CD4-positive, alpha-beta memory T cell (primary cell): ENCODE results near the gene MPP3. TPM values are rescaled to one million over a fixed set of nuclear protein-coding genes. Genes with fewer than 3 reads are reported as not detected.

Source experiments
- CTCF ChIA-PET: fragments of 350-600 bp; sonication (Branson Sonifier 250); formaldehyde crosslinking; loops from one replicate; lab custom pipeline; 2021; ENCODE audit warnings: inconsistent platforms; ENCODE audit not compliant: partially characterized antibody; lab: Charles Lee
- POLR2A ChIA-PET: fragments of 350-600 bp; sonication (Branson Sonifier 250); formaldehyde crosslinking; loops from one replicate; lab custom pipeline; 2021; ENCODE audit not compliant: partially characterized antibody; lab: Charles Lee
- DNase-seq, 5 donors: peaks; one replicate each; pipeline versions ENCODE4 v3.0.0 to v3.0.0-alpha.2; 2020 to 2022; ENCODE audit warnings: mixed read lengths in 1 of 5
- H3K27ac ChIP-seq: one replicate; pipeline ENCODE4 v1.7.0; 2013; ENCODE audit warnings: low read depth, low read length
- H3K27me3 ChIP-seq: 2 replicates; pipeline ENCODE4 v1.7.0; 2013; ENCODE audit warnings: mild to moderate bottlenecking, low read length, moderate library complexity; ENCODE audit not compliant: insufficient read depth
- H3K36me3 ChIP-seq: 2 replicates; pipeline ENCODE4 v1.7.0; 2013; ENCODE audit warnings: mild to moderate bottlenecking, low read length, moderate library complexity; ENCODE audit not compliant: insufficient read depth
- H3K4me1 ChIP-seq: 2 replicates; pipeline ENCODE4 v1.7.0; 2013; ENCODE audit warnings: mild to moderate bottlenecking, low read length, moderate library complexity; ENCODE audit not compliant: insufficient read depth
- H3K4me3 ChIP-seq, 2 donors: one replicate each; pipeline ENCODE4 v1.7.0; 2013; ENCODE audit warnings: low read length in 2 of 2, mild to moderate bottlenecking in 1 of 2
- H3K9me3 ChIP-seq, 2 donors: one replicate each; pipeline ENCODE4 v1.7.0; 2013; ENCODE audit warnings: low read length in 2 of 2, control low read depth in 1 of 2; ENCODE audit not compliant: control insufficient read depth in 1 of 2
- H3K27ac Mint-ChIP-seq, 7 donors: one replicate each; pipeline ENCODE4 v1.8.0; 2020 to 2021; ENCODE audit warnings: mixed read lengths in 7 of 7, mild to moderate bottlenecking in 6 of 7, inconsistent platforms in 3 of 7, moderate library complexity in 3 of 7
- H3K27me3 Mint-ChIP-seq, 2 donors: one replicate each; pipeline ENCODE4 v1.8.0; 2020 to 2021; ENCODE audit warnings: mixed read lengths in 2 of 2
- H3K36me3 Mint-ChIP-seq, 2 donors: one replicate each; pipeline ENCODE4 v1.8.0; 2020 to 2021; ENCODE audit warnings: mixed read lengths in 2 of 2, inconsistent platforms in 1 of 2, mild to moderate bottlenecking in 1 of 2
- H3K4me1 Mint-ChIP-seq, 4 donors: one replicate each; pipeline ENCODE4 v1.8.0; 2020 to 2021; ENCODE audit warnings: mixed read lengths in 4 of 4, mild to moderate bottlenecking in 1 of 4
- H3K4me3 Mint-ChIP-seq, 8 donors: one replicate each; pipeline ENCODE4 v1.8.0; 2020 to 2021; ENCODE audit warnings: mixed read lengths in 8 of 8, mild to moderate bottlenecking in 7 of 8, moderate library complexity in 6 of 8, inconsistent platforms in 3 of 8
- H3K9me3 Mint-ChIP-seq, 8 donors: one replicate each; pipeline ENCODE4 v1.8.0; 2020 to 2021; ENCODE audit warnings: mixed read lengths in 8 of 8, mild to moderate bottlenecking in 5 of 8, inconsistent platforms in 3 of 8, moderate library complexity in 1 of 8
- intact Hi-C: fragments of 100-400 bp; cut with micrococcal nuclease; formaldehyde crosslinking; loops from one replicate; pipeline ENCODE4 v1.15.1; 2023
- polyA plus RNA-seq, 2 donors: library from polyadenylated mRNA; unstranded; fragments of 300-500 nt; fragmentation: Illumina TruSeq; gene quantifications; one replicate each; pipeline ENCODE4 v1.2.3, GENCODE V29; 2021
- total RNA-seq, 2 experiments: library from RNA; stranded (reverse); gene quantifications; one replicate each; pipeline ENCODE4 v1.2.3, GENCODE V29; 2021

MPP3 gene
- total and polyA plus RNA-seq, 4 experiments from 2014 or later, result 0.30 to 0.32 TPM; not detected in 2

- Histone ChIP-seq H3K4me3 (no peak overlapping the region), H3K36me3 (no peaks in the 10 kb centered on the region), H3K27ac (no peak overlapping the region), H3K27me3 (peaks cover 5% of the 10 kb centered on the region), H3K9me3 (no peaks in the 10 kb centered on the region), H3K4me1 (no peaks in the 10 kb centered on the region)
- H3K4me1 Mint-ChIP-seq, result peaks cover 0 to 3% (median 0%) of the 10 kb centered on the region in 4 donors
- peaks cover 21 to 28% of the 10 kb centered on the region in 2 donors for H3K27me3 Mint-ChIP-seq
- no peak overlapping the region for H3K4me3 Mint-ChIP-seq
- POLR2A ChIA-PET, result no interaction called here
- no peak overlapping the region for H3K27ac Mint-ChIP-seq
- H3K9me3 Mint-ChIP-seq, result no peaks in the 10 kb centered on the region
- intact Hi-C loops, result no loop called here
- H3K36me3 Mint-ChIP-seq, result no peaks in the 10 kb centered on the region
- DNase-seq, result no peak
- CTCF ChIA-PET, result interaction anchor here (0.7 kb wide), 1 partner anchor 9 kb away, joined by 3 read pairs; no protein-coding TSS in a partner anchor
Measured at GRCh38 chr17:43849116-43849515, 16.2 kb upstream of the MPP3 start.

- peaks cover 5% of the 10 kb centered on the region for H3K27me3 ChIP-seq
- peaks cover 21 to 26% of the 10 kb centered on the region in 2 donors for H3K27me3 Mint-ChIP-seq
- H3K4me1 ChIP-seq, result no peaks in the 10 kb centered on the region
- no peaks in the 10 kb centered on the region for H3K36me3 Mint-ChIP-seq
- no peaks in the 10 kb centered on the region for H3K9me3 ChIP-seq
- no peak for DNase-seq
- intact Hi-C loops, result no loop called here
- H3K4me3 Mint-ChIP-seq, result no peak overlapping the region
- POLR2A ChIA-PET, result no interaction called here
- H3K36me3 ChIP-seq, result no peaks in the 10 kb centered on the region
- H3K4me3 ChIP-seq, result no peak overlapping the region
- no peak overlapping the region for H3K27ac Mint-ChIP-seq
- CTCF ChIA-PET, result interaction anchor here (0.7 kb wide), 1 partner anchor 9 kb away, joined by 3 read pairs; no protein-coding TSS in a partner anchor
- H3K9me3 Mint-ChIP-seq, result no peaks in the 10 kb centered on the region
- H3K27ac ChIP-seq, result no peak overlapping the region
- H3K4me1 Mint-ChIP-seq, result peaks cover 0 to 3% (median 0%) of the 10 kb centered on the region in 4 donors
Measured at GRCh38 chr17:43848601-43849000, 15.7 kb upstream of the MPP3 start.

- Mint-ChIP-seq H3K36me3 (no peaks in the 10 kb centered on the region), H3K4me1 (peaks cover 0 to 3% (median 0%) of the 10 kb centered on the region in 4 donors), H3K4me3 (no peak within 1 kb of the TSS), H3K9me3 (no peaks in the 10 kb centered on the region), H3K27me3 (peaks cover 19 to 27% of the 10 kb centered on the region in 2 donors), H3K27ac (no peak within 1 kb of the TSS)
- no peaks in the 10 kb centered on the region for H3K9me3 ChIP-seq
- intact Hi-C loops, result loop anchor here (1.0 kb wide), 1 partner anchor 153 kb away; no protein-coding TSS in a partner anchor
- H3K4me1 ChIP-seq, result no peaks in the 10 kb centered on the region
- ChIA-PET POLR2A (no interaction called here), CTCF (interaction anchor here (1.1 to 2.7 kb wide), 13 partner anchors 9 to 196 kb away, joined by 3 to 17 read pairs (median 5); partner anchors contain the start of gene CFAP97D1)
- peaks cover 5% of the 10 kb centered on the region for H3K27me3 ChIP-seq
- H3K27ac ChIP-seq, result no peak within 1 kb of the TSS
- DNase-seq, result no peak
- no peak within 1 kb of the TSS for H3K4me3 ChIP-seq
- no peaks in the 10 kb centered on the region for H3K36me3 ChIP-seq
Measured at GRCh38 chr17:43846963-43847371, 14.0 kb upstream of the MPP3 start, which contains the start of gene CD300LG. Gene CD300LG, plus strand, starts transcription at chr17:43847176. Its CDS starts 41 bp downstream, at chr17:43847217.

- Histone ChIP-seq H3K27ac (no peak overlapping the region), H3K36me3 (no peaks in the 10 kb centered on the region), H3K27me3 (peaks cover 5% of the 10 kb centered on the region), H3K4me1 (no peaks in the 10 kb centered on the region), H3K4me3 (no peak overlapping the region), H3K9me3 (no peaks in the 10 kb centered on the region)
- Mint-ChIP-seq H3K36me3 (no peaks in the 10 kb centered on the region), H3K4me1 (peaks cover 0 to 3% (median 0%) of the 10 kb centered on the region in 4 donors), H3K27me3 (peaks cover 16 to 22% of the 10 kb centered on the region in 2 donors), H3K9me3 (no peaks in the 10 kb centered on the region), H3K27ac (no peak overlapping the region), H3K4me3 (no peak overlapping the region)
- intact Hi-C loops, result loop anchor here (1.0 kb wide), 1 partner anchor 152 kb away; no protein-coding TSS in a partner anchor
- CTCF ChIA-PET, result interaction anchor here (0.6 to 2.7 kb wide), 22 partner anchors 8 to 1309 kb away, joined by 3 to 17 read pairs (median 4); partner anchors contain the start of gene CFAP97D1
- DNase-seq, result peak; percentile 56 to 70 (median 61)
- POLR2A ChIA-PET, result no interaction called here
Measured at GRCh38 chr17:43846221-43846712, 13.3 kb upstream of the MPP3 start.

GRCh38 chr17:43845766-43846165 is 12.8 kb upstream of the MPP3 start:
- Mint-ChIP-seq H3K27ac (no peak overlapping the region), H3K4me3 (no peak overlapping the region), H3K4me1 (peaks cover 0 to 3% (median 0%) of the 10 kb centered on the region in 4 donors), H3K27me3 (peaks cover 16 to 22% of the 10 kb centered on the region in 2 donors), H3K9me3 (no peaks in the 10 kb centered on the region), H3K36me3 (no peaks in the 10 kb centered on the region)
- intact Hi-C loops, result loop anchor here (1.0 kb wide), 1 partner anchor 151 kb away; no protein-coding TSS in a partner anchor
- Histone ChIP-seq H3K4me3 (no peak overlapping the region), H3K4me1 (no peaks in the 10 kb centered on the region), H3K27me3 (peaks cover 5% of the 10 kb centered on the region), H3K27ac (no peak overlapping the region), H3K36me3 (no peaks in the 10 kb centered on the region), H3K9me3 (no peaks in the 10 kb centered on the region)
- ChIA-PET POLR2A (no interaction called here), CTCF (interaction anchor here (0.6 to 2.7 kb wide), 22 partner anchors 8 to 1310 kb away, joined by 3 to 17 read pairs (median 4); partner anchors contain the start of gene CFAP97D1)
- no peak for DNase-seq

- no peaks in the 10 kb centered on the region for H3K9me3 ChIP-seq
- Mint-ChIP-seq H3K4me1 (peaks cover 0 to 3% (median 0%) of the 10 kb centered on the region in 4 donors), H3K4me3 (no peak overlapping the region), H3K36me3 (no peaks in the 10 kb centered on the region), H3K27ac (no peak overlapping the region), H3K9me3 (no peaks in the 10 kb centered on the region), H3K27me3 (peaks cover 15% of the 10 kb centered on the region in 2 donors)
- H3K36me3 ChIP-seq, result no peaks in the 10 kb centered on the region
- peaks cover 1% of the 10 kb centered on the region for H3K27me3 ChIP-seq
- ChIA-PET POLR2A (no interaction called here), CTCF (no interaction called here)
- no peak for DNase-seq
- H3K4me3 ChIP-seq, result no peak overlapping the region
- intact Hi-C loops, result no loop called here
- H3K4me1 ChIP-seq, result no peaks in the 10 kb centered on the region
- H3K27ac ChIP-seq, result no peak overlapping the region
Measured at GRCh38 chr17:43844241-43844640, 11.3 kb upstream of the MPP3 start.

- no peak overlapping the region for H3K4me3 Mint-ChIP-seq
- H3K27me3 Mint-ChIP-seq, result peaks cover 10 to 14% of the 10 kb centered on the region in 2 donors
- H3K36me3 Mint-ChIP-seq, result no peaks in the 10 kb centered on the region
- H3K27ac ChIP-seq, result no peak overlapping the region
- no peaks in the 10 kb centered on the region for H3K9me3 ChIP-seq
- no peaks in the 10 kb centered on the region for H3K27me3 ChIP-seq
- POLR2A ChIA-PET, result no interaction called here
- no peaks in the 10 kb centered on the region for H3K9me3 Mint-ChIP-seq
- no peak overlapping the region for H3K4me3 ChIP-seq
- intact Hi-C loops, result no loop called here
- H3K4me1 Mint-ChIP-seq, result peaks cover 0 to 3% (median 0%) of the 10 kb centered on the region in 4 donors
- H3K36me3 ChIP-seq, result no peaks in the 10 kb centered on the region
- H3K4me1 ChIP-seq, result no peaks in the 10 kb centered on the region
- H3K27ac Mint-ChIP-seq, result no peak overlapping the region
- CTCF ChIA-PET, result interaction anchor here (0.9 kb wide), 1 partner anchor 172 kb away, joined by 4 read pairs; no protein-coding TSS in a partner anchor
- no peak for DNase-seq
Measured at GRCh38 chr17:43842975-43843325, 10.0 kb upstream of the MPP3 start.
